K562 (cell line): Measurements from ENCODE around the gene ZBTB46. TPM values are rescaled to one million over a fixed set of nuclear protein-coding genes. Genes with fewer than 3 reads are reported as not detected.
A peak's percentile ranks its signal among the peaks of the same experiment; 100 is the strongest.

Source experiments
- EGR1 ChIP-seq: fragments of 450-650 bp; conservative IDR thresholded peaks from 2 replicates; pipeline ENCODE4 v1.6.1; 2017; ENCODE audit warnings: mild to moderate bottlenecking
- ETV1 ChIP-seq: fragments of 450-650 bp; conservative IDR thresholded peaks from 2 replicates; pipeline ENCODE4 v1.6.1; 2016; ENCODE audit warnings: missing genetic modification characterization, control low read depth, low read depth, missing compliant biosample characterization
- FOXJ2 ChIP-seq: fragments of 200-800 bp; sonication (Bioruptor generic); IDR thresholded peaks from 2 replicates; pipeline ENCODE4 v1.6.1; 2016; ENCODE audit warnings: missing genetic modification characterization, missing compliant biosample characterization
- FOXJ3 ChIP-seq: sonication (generic); formaldehyde crosslinking; IDR thresholded peaks from 2 replicates; pipeline ENCODE4 v1.4.0; 2020; ENCODE audit warnings: mild to moderate bottlenecking, missing genetic modification reagents
- FOXK2 ChIP-seq, 2 experiments: fragments of 450-650 bp; IDR thresholded peaks in 1 of 2; conservative IDR thresholded peaks in 1 of 2; 2 replicates each; pipeline ENCODE4 v1.6.1; 2016; ENCODE audit warnings: low read depth in 2 of 2, mild to moderate bottlenecking in 1 of 2
- GABPB1 ChIP-seq: sonication (generic); formaldehyde crosslinking; IDR thresholded peaks from 2 replicates; pipeline ENCODE4 v1.8.0; 2022; ENCODE audit warnings: mild to moderate bottlenecking, missing genetic modification reagents
- MECOM ChIP-seq: fragments of 250-450 bp; sonication (Bioruptor Pico); IDR thresholded peaks from 2 replicates; pipeline ENCODE4 v1.8.0; 2022; ENCODE audit warnings: inconsistent platforms
- PHF8 ChIP-seq: fragments of 200-600 bp; sonication (generic); IDR thresholded peaks from 2 replicates; pipeline ENCODE4 v1.6.1; 2012; ENCODE audit warnings: mixed run types, mild to moderate bottlenecking, inconsistent platforms, low read length, moderate library complexity, borderline replicate concordance
- POLR2A ChIP-seq: fragments of 450-650 bp; conservative IDR thresholded peaks from 2 replicates; pipeline ENCODE4 v1.6.1; 2016
- POLR2B ChIP-seq: fragments of 450-650 bp; IDR thresholded peaks from 2 replicates; pipeline ENCODE4 v1.6.1; 2018; ENCODE audit warnings: low read depth; ENCODE audit not compliant: partially characterized antibody
- RBM25 ChIP-seq: fragments of 200-400 bp; formaldehyde crosslinking; IDR thresholded peaks from 2 replicates; pipeline ENCODE4 v1.6.1; 2018; ENCODE audit warnings: low read length, low read depth, moderate library complexity; ENCODE audit not compliant: severe bottlenecking
- SAFB ChIP-seq: fragments of 200-400 bp; formaldehyde crosslinking; IDR thresholded peaks from 2 replicates; pipeline ENCODE4 v1.6.1; 2017; ENCODE audit warnings: low read depth, low read length, borderline replicate concordance
- ZBTB17 ChIP-seq: fragments of 450-650 bp; formaldehyde crosslinking; IDR thresholded peaks from 2 replicates; pipeline ENCODE4 v1.4.0; 2020; ENCODE audit warnings: mild to moderate bottlenecking
- polyA plus RNA-seq, 8 experiments: library from polyadenylated mRNA; depleted of rRNA in 4 of 8; stranded (reverse) in 5 of 8; unstranded in 3 of 8; fragments of >200 nt; fragmentation: Nextera tagmentation in 2 of 8; fragmentation: Illumina TruSeq in 1 of 8; extraction: Ambion mirVana in 2 of 8; extraction: Trizol in 1 of 8; gene quantifications; 2 replicates each; pipeline versions ENCODE4 v1.2.1 to v1.2.3, GENCODE V29; 2011 to 2014; ENCODE audit warnings: inconsistent platforms in 1 of 8, missing spikeins in 1 of 8
- total RNA-seq, 7 experiments: library from RNA; depleted of rRNA in 6 of 7; stranded (reverse); fragments of >200 nt in 6 of 7; fragmentation: Illumina TruSeq in 2 of 7; extraction: Trizol in 2 of 7; gene quantifications; 2 replicates each; pipeline versions ENCODE4 v1.2.1 to v1.2.3, GENCODE V29; 2011 to 2021; ENCODE audit warnings: low replicate concordance in 1 of 7
- TF ChIP-seq, protein P1 (sequence below), 3 experiments: IDR thresholded peaks in 2 of 3; conservative IDR thresholded peaks in 1 of 3; 2 replicates each; pipeline ENCODE4 v1.5.1; 2011 to 2012; ENCODE audit warnings: low read length in 3 of 3, mild to moderate bottlenecking in 3 of 3, control low read depth in 2 of 3, improper control_type of control experiment in 1 of 3, inconsistent platforms in 1 of 3, low read depth in 1 of 3, mixed read lengths in 1 of 3, moderate library complexity in 1 of 3; ENCODE audit not compliant: insufficient read depth in 2 of 3
- TF ChIP-seq, protein P2 (sequence below): fragments of 250-450 bp; sonication (Bioruptor Pico); IDR thresholded peaks from 2 replicates; pipeline ENCODE4 v1.4.0; 2020
- TF ChIP-seq, protein P3 (sequence below): sonication (generic); formaldehyde crosslinking; IDR thresholded peaks from 2 replicates; pipeline ENCODE4 v1.8.0; 2023; ENCODE audit warnings: mild to moderate bottlenecking, missing genetic modification reagents

ZBTB46 gene
- total and polyA plus RNA-seq, 9 of the 15 experiments (the other 6 are each of a cell fraction or from before 2014, with no cell fraction given): 0.29 to 4.1 (median 1.1) TPM

DNA sequence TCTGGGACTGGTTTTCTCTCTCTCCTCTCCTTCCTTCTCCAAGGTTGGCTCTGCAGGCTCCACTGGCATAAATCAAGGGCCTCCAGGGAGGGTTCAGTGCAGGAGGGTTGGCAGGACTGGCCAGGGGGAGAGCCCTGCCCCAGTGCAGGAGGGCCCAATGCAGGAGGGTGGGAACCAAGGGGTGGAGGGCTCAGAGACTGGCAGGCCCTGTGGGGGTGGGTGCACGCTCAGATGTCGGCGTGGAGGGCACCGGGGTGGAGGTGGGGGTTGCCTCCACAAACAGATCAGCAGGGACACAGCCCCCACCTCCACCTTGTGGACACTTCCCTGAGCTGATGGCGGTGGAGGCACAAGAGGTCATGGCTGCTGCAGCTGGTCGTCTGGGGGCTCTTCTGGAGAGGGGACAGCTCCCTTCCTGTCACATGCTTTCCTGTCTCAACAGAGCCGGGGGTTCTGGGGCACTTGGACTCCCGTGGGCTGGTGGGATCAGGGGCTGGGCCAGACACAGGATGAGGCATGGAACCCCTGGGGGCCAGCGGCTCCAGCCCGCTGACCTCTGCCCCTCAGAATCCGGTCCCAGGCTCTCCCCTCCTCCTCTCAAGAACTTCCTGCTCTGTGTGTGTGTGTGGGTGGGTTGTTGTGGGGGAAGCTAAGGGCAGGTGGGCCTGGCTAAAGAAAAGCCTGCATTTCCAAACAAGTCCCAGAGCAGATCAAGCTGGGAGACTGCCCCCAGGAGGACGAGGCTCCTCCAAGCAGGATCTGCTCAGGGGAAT is 27.5 kb upstream of the ZBTB46 start (continued):
- TF ChIP-seq, protein P1, sequence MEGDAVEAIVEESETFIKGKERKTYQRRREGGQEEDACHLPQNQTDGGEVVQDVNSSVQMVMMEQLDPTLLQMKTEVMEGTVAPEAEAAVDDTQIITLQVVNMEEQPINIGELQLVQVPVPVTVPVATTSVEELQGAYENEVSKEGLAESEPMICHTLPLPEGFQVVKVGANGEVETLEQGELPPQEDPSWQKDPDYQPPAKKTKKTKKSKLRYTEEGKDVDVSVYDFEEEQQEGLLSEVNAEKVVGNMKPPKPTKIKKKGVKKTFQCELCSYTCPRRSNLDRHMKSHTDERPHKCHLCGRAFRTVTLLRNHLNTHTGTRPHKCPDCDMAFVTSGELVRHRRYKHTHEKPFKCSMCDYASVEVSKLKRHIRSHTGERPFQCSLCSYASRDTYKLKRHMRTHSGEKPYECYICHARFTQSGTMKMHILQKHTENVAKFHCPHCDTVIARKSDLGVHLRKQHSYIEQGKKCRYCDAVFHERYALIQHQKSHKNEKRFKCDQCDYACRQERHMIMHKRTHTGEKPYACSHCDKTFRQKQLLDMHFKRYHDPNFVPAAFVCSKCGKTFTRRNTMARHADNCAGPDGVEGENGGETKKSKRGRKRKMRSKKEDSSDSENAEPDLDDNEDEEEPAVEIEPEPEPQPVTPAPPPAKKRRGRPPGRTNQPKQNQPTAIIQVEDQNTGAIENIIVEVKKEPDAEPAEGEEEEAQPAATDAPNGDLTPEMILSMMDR (IDR thresholded peaks at IDR 0.05 in 2 of 3, conservative IDR thresholded peaks at IDR 0.05 in 1 of 3; ENCODE audit: insufficient read depth in 2 of 3, low read depth in 1 of 3, low read length in 3 of 3): peak; percentile 42 to 49 (median 46)
- TF ChIP-seq POLR2B: peak; percentile 35
- TF ChIP-seq GABPB1 (CRISPR knock-in tag): 0 out of 2 replicates have a peak, but pooled peaks have one; percentile 54
- TF ChIP-seq ZBTB17 (CRISPR knock-in tag): no peak
- TF ChIP-seq ETV1: 0 out of 2 replicates have a peak, but pooled peaks have one; percentile 13
- TF ChIP-seq, protein P2, sequence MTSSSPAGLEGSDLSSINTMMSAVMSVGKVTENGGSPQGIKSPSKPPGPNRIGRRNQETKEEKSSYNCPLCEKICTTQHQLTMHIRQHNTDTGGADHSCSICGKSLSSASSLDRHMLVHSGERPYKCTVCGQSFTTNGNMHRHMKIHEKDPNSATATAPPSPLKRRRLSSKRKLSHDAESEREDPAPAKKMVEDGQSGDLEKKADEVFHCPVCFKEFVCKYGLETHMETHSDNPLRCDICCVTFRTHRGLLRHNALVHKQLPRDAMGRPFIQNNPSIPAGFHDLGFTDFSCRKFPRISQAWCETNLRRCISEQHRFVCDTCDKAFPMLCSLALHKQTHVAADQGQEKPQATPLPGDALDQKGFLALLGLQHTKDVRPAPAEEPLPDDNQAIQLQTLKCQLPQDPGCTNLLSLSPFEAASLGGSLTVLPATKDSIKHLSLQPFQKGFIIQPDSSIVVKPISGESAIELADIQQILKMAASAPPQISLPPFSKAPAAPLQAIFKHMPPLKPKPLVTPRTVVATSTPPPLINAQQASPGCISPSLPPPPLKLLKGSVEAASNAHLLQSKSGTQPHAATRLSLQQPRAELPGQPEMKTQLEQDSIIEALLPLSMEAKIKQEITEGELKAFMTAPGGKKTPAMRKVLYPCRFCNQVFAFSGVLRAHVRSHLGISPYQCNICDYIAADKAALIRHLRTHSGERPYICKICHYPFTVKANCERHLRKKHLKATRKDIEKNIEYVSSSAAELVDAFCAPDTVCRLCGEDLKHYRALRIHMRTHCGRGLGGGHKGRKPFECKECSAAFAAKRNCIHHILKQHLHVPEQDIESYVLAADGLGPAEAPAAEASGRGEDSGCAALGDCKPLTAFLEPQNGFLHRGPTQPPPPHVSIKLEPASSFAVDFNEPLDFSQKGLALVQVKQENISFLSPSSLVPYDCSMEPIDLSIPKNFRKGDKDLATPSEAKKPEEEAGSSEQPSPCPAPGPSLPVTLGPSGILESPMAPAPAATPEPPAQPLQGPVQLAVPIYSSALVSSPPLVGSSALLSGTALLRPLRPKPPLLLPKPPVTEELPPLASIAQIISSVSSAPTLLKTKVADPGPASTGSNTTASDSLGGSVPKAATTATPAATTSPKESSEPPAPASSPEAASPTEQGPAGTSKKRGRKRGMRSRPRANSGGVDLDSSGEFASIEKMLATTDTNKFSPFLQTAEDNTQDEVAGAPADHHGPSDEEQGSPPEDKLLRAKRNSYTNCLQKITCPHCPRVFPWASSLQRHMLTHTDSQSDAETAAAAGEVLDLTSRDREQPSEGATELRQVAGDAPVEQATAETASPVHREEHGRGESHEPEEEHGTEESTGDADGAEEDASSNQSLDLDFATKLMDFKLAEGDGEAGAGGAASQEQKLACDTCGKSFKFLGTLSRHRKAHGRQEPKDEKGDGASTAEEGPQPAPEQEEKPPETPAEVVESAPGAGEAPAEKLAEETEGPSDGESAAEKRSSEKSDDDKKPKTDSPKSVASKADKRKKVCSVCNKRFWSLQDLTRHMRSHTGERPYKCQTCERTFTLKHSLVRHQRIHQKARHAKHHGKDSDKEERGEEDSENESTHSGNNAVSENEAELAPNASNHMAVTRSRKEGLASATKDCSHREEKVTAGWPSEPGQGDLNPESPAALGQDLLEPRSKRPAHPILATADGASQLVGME (CRISPR knock-in tag): no peak
- no peak for TF ChIP-seq MECOM (CRISPR knock-in tag)
- TF ChIP-seq POLR2A: peak; percentile 21; the same call in 1 of the 2 replicates
- peak; percentile 19; the same call in 1 of the 2 replicates for TF ChIP-seq PHF8
- TF ChIP-seq RBM25: no peak
- TF ChIP-seq, protein P3, sequence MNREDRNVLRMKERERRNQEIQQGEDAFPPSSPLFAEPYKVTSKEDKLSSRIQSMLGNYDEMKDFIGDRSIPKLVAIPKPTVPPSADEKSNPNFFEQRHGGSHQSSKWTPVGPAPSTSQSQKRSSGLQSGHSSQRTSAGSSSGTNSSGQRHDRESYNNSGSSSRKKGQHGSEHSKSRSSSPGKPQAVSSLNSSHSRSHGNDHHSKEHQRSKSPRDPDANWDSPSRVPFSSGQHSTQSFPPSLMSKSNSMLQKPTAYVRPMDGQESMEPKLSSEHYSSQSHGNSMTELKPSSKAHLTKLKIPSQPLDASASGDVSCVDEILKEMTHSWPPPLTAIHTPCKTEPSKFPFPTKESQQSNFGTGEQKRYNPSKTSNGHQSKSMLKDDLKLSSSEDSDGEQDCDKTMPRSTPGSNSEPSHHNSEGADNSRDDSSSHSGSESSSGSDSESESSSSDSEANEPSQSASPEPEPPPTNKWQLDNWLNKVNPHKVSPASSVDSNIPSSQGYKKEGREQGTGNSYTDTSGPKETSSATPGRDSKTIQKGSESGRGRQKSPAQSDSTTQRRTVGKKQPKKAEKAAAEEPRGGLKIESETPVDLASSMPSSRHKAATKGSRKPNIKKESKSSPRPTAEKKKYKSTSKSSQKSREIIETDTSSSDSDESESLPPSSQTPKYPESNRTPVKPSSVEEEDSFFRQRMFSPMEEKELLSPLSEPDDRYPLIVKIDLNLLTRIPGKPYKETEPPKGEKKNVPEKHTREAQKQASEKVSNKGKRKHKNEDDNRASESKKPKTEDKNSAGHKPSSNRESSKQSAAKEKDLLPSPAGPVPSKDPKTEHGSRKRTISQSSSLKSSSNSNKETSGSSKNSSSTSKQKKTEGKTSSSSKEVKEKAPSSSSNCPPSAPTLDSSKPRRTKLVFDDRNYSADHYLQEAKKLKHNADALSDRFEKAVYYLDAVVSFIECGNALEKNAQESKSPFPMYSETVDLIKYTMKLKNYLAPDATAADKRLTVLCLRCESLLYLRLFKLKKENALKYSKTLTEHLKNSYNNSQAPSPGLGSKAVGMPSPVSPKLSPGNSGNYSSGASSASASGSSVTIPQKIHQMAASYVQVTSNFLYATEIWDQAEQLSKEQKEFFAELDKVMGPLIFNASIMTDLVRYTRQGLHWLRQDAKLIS (CRISPR knock-in tag): no peak
- no peak for TF ChIP-seq FOXJ2
- TF ChIP-seq EGR1: peak; percentile 95
- peak in 1 of 2 experiments; percentile 11; a peak in 1 of 4 replicates for TF ChIP-seq FOXK2 (conservative IDR thresholded peaks at IDR 0.05 in 1 of 2, IDR thresholded peaks at IDR 0.05 in 1 of 2; ENCODE audit: low read depth in 2 of 2)
- no peak for TF ChIP-seq SAFB
- TF ChIP-seq FOXJ3 (CRISPR knock-in tag): no peak
